Aorta (tissue), 5 donors: ENCODE data around the gene PDE2A. TPM values are rescaled to one million over a fixed set of nuclear protein-coding genes. Genes with fewer than 3 reads are reported as not detected.

Experiments used
- ATAC-seq: fragments of 200-7000 bp; cut with Tn5 transposase; one replicate; pipeline ENCODE4 v1.9.1; 2022; ENCODE audit warnings: moderate library complexity; ENCODE audit not compliant: low FRiP score
- DNase-seq, 2 donors: peaks; one replicate each; pipeline ENCODE4 v3.0.0-alpha.2; 2020
- H3K27ac ChIP-seq, 2 donors: one replicate each; pipeline ENCODE4 v1.5.1; 2013; ENCODE audit warnings: low read length in 2 of 2, mild to moderate bottlenecking in 2 of 2, moderate library complexity in 2 of 2, control low read depth in 1 of 2, inconsistent platforms in 1 of 2, low read depth in 1 of 2
- H3K27me3 ChIP-seq, 2 donors: one replicate each; pipeline ENCODE4 v1.6.1; 2013; ENCODE audit warnings: control low read depth in 1 of 2, low read length in 1 of 2, mild to moderate bottlenecking in 1 of 2, moderate library complexity in 1 of 2; ENCODE audit not compliant: insufficient read depth in 2 of 2, control insufficient read depth in 1 of 2
- H3K36me3 ChIP-seq, 2 donors: one replicate each; pipeline ENCODE4 v1.6.1; 2013; ENCODE audit warnings: control low read depth in 1 of 2, low read length in 1 of 2, mild to moderate bottlenecking in 1 of 2; ENCODE audit not compliant: insufficient read depth in 2 of 2, control insufficient read depth in 1 of 2
- H3K4me1 ChIP-seq, 2 donors: one replicate each; pipeline ENCODE4 v1.6.1; 2013; ENCODE audit warnings: low read length in 2 of 2, control low read depth in 1 of 2, mild to moderate bottlenecking in 1 of 2, moderate library complexity in 1 of 2; ENCODE audit not compliant: insufficient read depth in 2 of 2, control insufficient read depth in 1 of 2
- H3K4me3 ChIP-seq, 2 donors: one replicate each; pipeline ENCODE4 v1.5.1; 2013; ENCODE audit warnings: low read length in 2 of 2, control low read depth in 1 of 2, mild to moderate bottlenecking in 1 of 2
- H3K9me3 ChIP-seq: one replicate; pipeline ENCODE4 v1.6.1; 2013; ENCODE audit warnings: mild to moderate bottlenecking, low read length; ENCODE audit not compliant: control insufficient read depth
- WGBS, 2 donors: extraction: QIAGEN DNeasy Blood & Tissue Kit; methylation state at CpG; one replicate each; pipeline ENCODE4 v1.1.7; 2013; 5-methylcytosine and 5-hydroxymethylcytosine counted together
- intact Hi-C, 2 donors: fragments of 100-400 bp; cut with DNase I; formaldehyde crosslinking; loops; one replicate each; pipeline versions ENCODE4 v1.14.2 to v1.15.0; 2022
- polyA plus RNA-seq, 2 donors: library from polyadenylated mRNA; stranded (reverse); fragments of 200-250 nt; gene quantifications; one replicate each; pipeline ENCODE4 v1.2.3, GENCODE V29; 2013
- total RNA-seq, 2 donors: library from RNA; stranded (reverse); fragmentation: NEBNext Ultra II Directional; extraction: Animal tissue kit (Norgen Biotek cat#: 25700); gene quantifications; one replicate each; pipeline ENCODE4 v1.2.1, GENCODE V29; 2021
- donor health status: healthy with polysubstance abuse.
- donor health status: Bipolar disorder and iron deficiency.
- donor health status: DM: no; HTN: no; CAD: no.
- donor health status: DM: no; HTN: no; CAD: no.
- donor health status: DM: yes; HTN: yes; CAD: no.

PDE2A gene
- total and polyA plus RNA-seq, 4 donors: 0.38 to 80.8 (median 27.2) TPM

DNA sequence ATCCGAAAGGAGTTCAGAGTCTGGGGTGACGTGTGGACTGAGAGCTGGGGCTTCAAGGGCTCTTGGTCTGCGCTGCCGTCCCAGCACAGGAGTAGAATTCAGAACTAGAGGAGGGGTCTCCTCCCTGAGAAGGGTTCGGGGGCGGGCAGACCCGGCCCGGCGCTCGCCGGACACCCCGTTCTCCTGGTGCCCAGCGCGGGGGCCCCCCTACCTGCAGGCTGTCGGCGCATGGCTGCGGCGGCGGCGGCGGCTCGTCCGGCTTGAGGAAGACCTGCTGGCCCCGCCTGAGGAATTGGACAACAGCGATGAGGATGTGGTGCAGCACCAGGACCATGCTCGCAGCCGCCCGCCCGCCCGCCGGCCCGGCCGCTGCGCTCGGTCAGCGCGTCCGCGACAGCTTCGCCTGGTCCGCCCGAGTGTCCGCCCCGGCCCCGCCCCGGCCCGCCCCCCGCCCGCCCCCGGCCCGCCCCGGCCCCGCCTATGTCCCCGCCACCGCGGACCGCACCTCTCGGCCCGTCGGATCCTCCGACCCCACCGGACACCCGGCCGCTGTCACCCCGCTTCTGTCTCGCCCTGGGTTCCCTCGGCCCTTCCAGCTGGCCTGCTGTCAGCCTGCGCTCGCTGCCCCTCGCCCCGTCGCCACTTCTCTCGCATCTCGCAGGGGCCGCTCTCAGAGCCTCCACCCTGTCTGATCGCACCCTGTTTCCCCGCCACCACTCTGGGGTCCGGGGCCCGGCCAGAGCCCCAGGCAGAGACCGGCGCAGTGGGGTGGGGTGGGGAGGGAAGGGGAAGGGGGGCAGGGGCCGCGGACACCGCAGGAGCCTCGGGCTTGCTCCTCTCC is 32.0 kb downstream of the PDE2A start:
- H3K9me3 ChIP-seq: no peaks in the 10 kb centered on the region
- H3K4me3 ChIP-seq: peak overlapping the region; percentile 12 to 15
- WGBS, 2 donors: 1% methylated on average over 35 to 85 of the region's 85 CpGs
- intact Hi-C loops: loop anchor here (2.0 to 5.0 kb wide), 3 partner anchors 40 to 57 kb away; no protein-coding TSS in a partner anchor
- peak; percentile 55 for ATAC-seq
- DNase-seq: peak; percentile 61 to 81
- H3K27ac ChIP-seq: no peak overlapping the region
- H3K36me3 ChIP-seq: no peaks in the 10 kb centered on the region
- no peaks in the 10 kb centered on the region for H3K27me3 ChIP-seq
- no peaks in the 10 kb centered on the region for H3K4me1 ChIP-seq

- WGBS, 2 donors: 38 to 51% methylated on average over 12 of the region's 12 CpGs
- no peaks in the 10 kb centered on the region for H3K27me3 ChIP-seq
- H3K4me3 ChIP-seq: no peak overlapping the region
- no peaks in the 10 kb centered on the region for H3K4me1 ChIP-seq
- no peak overlapping the region for H3K27ac ChIP-seq
- intact Hi-C loops: loop anchor here (2.0 to 5.0 kb wide), 3 partner anchors 39 to 57 kb away; no protein-coding TSS in a partner anchor
- DNase-seq (no peak), ATAC-seq (no peak)
- no peaks in the 10 kb centered on the region for H3K9me3 ChIP-seq
- no peaks in the 10 kb centered on the region for H3K36me3 ChIP-seq
These were observed 32.6 kb downstream of the PDE2A start for GRCh38 chr11:72641522-72642042.

DNA sequence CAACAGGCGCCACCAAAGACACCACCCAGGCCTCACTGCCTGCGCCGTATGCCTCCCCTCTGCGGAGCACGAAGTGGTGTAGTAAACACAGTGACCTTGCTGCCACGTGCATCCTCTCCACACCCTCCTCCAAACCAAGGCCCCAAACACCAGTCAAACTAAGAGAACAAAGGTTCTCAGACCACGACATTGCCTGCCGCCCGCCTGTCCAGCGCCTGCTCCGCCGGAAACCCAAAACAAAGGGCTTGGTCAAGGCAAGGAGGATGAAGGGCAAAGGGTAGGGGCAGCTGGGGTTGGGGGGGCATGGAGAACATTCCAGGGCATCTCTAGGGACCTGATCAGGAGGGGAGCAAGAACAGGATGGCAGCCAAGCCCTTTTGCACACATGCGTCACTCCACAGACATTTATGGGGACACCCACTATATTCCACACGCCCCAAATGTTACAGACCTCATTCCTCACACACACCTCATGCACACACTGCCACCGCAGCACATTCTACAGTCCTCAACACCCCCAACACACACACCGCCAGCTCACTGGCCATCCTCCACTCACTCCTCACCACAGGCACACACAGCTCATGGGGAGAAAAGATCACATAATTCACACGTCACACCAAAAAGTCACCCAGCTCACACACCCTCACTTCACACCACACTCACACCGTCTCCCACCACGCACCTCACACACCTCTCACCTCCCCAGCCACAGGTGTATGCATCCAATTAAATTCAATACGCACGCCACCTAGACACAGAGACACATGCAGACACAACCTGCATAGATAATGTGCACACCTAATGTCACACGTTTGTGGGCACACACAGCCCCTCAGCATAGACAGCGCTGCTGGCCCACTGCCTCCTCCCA is 34.5 kb downstream of the PDE2A start:
- WGBS, 2 donors: 89 to 93% methylated on average over 23 of the region's 23 CpGs
- Histone ChIP-seq H3K4me3 (no peak overlapping the region), H3K9me3 (no peaks in the 10 kb centered on the region), H3K4me1 (no peaks in the 10 kb centered on the region), H3K36me3 (no peaks in the 10 kb centered on the region), H3K27me3 (no peaks in the 10 kb centered on the region), H3K27ac (no peak overlapping the region)
- intact Hi-C loops: loop anchor here in 1 of 2 donors (5.0 kb wide), 1 partner anchor 37 kb away; no protein-coding TSS in a partner anchor
- DNase-seq (no peak), ATAC-seq (no peak)

DNA sequence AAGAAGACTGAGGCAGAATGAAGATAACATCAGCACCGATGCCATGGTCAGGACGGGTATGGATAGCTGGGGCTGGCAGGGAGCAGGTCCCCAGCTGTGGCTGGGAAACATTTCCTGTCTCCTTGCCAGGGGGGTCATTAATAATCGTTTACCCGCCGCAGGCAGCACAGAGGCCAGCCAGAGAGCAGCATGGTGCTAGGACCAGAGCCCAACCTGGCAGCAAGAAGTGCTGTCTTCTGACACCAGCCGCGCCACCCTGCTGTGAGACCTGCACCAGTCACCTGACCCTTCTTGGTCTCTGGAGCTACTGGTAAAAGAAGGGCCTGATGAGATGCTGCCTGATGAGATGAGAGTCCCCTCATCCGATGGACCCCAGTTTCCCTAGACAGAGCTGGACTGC is 36.3 kb downstream of the PDE2A start:
- H3K36me3 ChIP-seq: no peaks in the 10 kb centered on the region
- no peaks in the 10 kb centered on the region for H3K4me1 ChIP-seq
- no peak for DNase-seq
- H3K4me3 ChIP-seq: no peak overlapping the region
- no peak overlapping the region for H3K27ac ChIP-seq
- H3K9me3 ChIP-seq: no peaks in the 10 kb centered on the region
- WGBS, 2 donors: 34 to 39% methylated on average over 8 of the region's 8 CpGs
- intact Hi-C loops: no loop called here
- H3K27me3 ChIP-seq: no peaks in the 10 kb centered on the region
- ATAC-seq: no peak

DNA sequence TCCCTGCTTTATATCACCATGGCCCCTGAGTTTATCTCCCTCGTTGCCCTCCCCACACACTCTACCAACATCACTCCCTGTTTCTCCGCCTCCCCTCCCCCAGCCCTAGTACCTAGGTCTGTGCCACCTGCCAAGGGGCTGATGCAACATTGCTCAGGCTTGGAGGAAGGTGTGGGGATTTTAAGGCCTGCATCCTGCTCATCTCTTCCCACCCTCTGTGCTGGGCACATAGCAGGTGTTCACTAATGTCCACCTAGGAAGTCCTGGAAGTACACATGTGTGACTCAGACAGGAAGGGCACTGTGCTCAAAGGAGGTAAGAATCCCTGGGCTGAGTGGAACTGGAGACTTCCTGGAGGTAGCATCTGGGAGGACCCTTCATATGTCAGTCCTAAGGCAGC is 37.0 kb downstream of the PDE2A start:
- Histone ChIP-seq H3K4me1 (no peaks in the 10 kb centered on the region), H3K27ac (no peak overlapping the region), H3K36me3 (no peaks in the 10 kb centered on the region), H3K27me3 (no peaks in the 10 kb centered on the region), H3K4me3 (no peak overlapping the region), H3K9me3 (no peaks in the 10 kb centered on the region)
- no peak for DNase-seq
- intact Hi-C loops: no loop called here
- no peak for ATAC-seq
- WGBS, 2 donors: 86 to 89% methylated on average over 2 of the region's 2 CpGs

- intact Hi-C loops: no loop called here
- H3K27me3 ChIP-seq: no peaks in the 10 kb centered on the region
- no peaks in the 10 kb centered on the region for H3K36me3 ChIP-seq
- no peak for ATAC-seq
- no peak overlapping the region for H3K4me3 ChIP-seq
- no peak for DNase-seq
- WGBS, 2 donors: 83 to 88% methylated on average over 3 of the region's 3 CpGs
- H3K27ac ChIP-seq: no peak overlapping the region
- H3K9me3 ChIP-seq: no peaks in the 10 kb centered on the region
- no peaks in the 10 kb centered on the region for H3K4me1 ChIP-seq
These were observed 37.8 kb downstream of the PDE2A start for GRCh38 chr11:72636376-72636775.

GRCh38 chr11:72635933-72636332 is 38.3 kb downstream of the PDE2A start:
- H3K36me3 ChIP-seq: no peaks in the 10 kb centered on the region
- H3K4me3 ChIP-seq: no peak overlapping the region
- WGBS, 2 donors: 88 to 89% methylated on average over 6 of the region's 6 CpGs
- H3K4me1 ChIP-seq: no peaks in the 10 kb centered on the region
- no peaks in the 10 kb centered on the region for H3K27me3 ChIP-seq
- DNase-seq (no peak), ATAC-seq (no peak)
- no peak overlapping the region for H3K27ac ChIP-seq
- intact Hi-C loops: no loop called here
- no peaks in the 10 kb centered on the region for H3K9me3 ChIP-seq

GRCh38 chr11:72635309-72635915 is 38.8 kb downstream of the PDE2A start:
- H3K27me3 ChIP-seq: no peaks in the 10 kb centered on the region
- ATAC-seq: no peak
- H3K36me3 ChIP-seq: no peaks in the 10 kb centered on the region
- H3K4me1 ChIP-seq: no peaks in the 10 kb centered on the region
- H3K4me3 ChIP-seq: no peak overlapping the region
- WGBS, 2 donors: 91 to 94% methylated on average over 9 of the region's 9 CpGs
- intact Hi-C loops: no loop called here
- H3K27ac ChIP-seq: no peak overlapping the region
- no peaks in the 10 kb centered on the region for H3K9me3 ChIP-seq
- no peak for DNase-seq
